AG20443 (cell line): ENCODE data around the gene ATAD5.
"Not testable (repeated sequence)": the region's sequence is repeated elsewhere in the genome, so short reads cannot be mapped to it uniquely, and the experiment has no call there.

Source experiments
- DNase-seq: peaks from one replicate; pipeline ENCODE4 v3.0.0; 2012; ENCODE audit warnings: low spot score, mixed read lengths

Gene ATAD5

DNA sequence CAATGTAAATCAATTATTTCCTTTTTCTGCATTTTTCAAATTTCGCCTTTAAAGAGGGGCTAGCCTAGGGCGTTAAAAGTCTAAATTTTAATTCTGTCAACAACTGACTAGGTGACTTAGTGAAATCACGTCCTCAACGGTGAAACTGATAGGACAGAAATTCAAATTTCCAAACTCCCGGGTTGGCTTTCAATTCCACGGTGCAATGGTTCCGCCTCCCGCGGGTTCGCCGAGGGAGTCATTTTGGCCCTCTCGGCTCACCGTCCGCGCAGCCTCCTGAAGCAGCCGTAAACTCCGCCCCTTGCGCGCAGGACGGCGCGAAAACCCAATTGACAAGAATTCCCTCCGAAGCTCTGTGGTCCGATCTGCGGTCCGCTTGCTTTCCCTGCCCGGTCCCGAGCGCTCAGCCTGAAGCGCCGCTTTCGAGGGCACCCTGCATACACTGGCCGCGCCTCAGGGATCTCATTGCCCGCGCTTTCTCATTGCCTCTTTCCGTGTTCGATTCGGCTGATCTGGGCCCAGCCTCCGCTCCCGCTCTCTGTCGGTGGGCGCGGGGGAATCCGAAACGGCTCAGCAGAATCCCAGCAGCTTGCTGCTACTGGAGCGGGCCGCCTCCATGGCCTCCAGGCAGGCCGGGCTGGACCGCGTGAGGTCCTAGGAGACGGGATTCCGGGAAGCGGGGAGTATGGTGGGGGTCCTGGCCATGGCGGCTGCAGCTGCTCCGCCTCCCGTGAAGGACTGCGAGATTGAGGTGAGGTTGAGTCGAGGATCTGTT is at the start of gene ATAD5:
Gene ATAD5 (plus strand): TSS at position 304 of the 775 bp plus-strand sequence. CDS start 382 bp downstream, at position 686.
- DNase-seq: peak; percentile 98

- no peak for DNase-seq
These were observed 49.6 kb upstream of the ATAD5 start for GRCh38 chr17:30782206-30782605.

GRCh38 chr17:30788918-30789317 is 42.8 kb upstream of the ATAD5 start:
- peak; percentile 48 for DNase-seq

DNA sequence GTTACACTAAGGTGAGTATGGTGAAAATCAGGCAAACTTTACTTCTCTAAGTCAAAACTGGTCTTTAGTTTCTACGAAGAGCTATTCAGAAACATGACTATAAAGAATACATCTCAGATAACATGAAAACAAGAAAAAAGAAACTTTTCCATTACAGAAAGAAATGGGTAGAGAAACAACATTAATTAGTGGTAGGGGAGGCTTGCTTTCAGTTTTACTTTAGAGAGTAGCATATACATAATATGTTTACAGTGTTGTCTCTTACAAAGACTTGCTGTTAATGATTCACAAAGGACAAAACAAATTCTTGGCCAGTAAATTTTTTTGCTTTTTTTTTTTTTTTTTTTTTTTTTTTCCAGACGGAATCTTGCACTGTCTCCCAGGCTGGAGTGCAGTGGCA is 41.5 kb upstream of the ATAD5 start:
- no peak for DNase-seq

DNA sequence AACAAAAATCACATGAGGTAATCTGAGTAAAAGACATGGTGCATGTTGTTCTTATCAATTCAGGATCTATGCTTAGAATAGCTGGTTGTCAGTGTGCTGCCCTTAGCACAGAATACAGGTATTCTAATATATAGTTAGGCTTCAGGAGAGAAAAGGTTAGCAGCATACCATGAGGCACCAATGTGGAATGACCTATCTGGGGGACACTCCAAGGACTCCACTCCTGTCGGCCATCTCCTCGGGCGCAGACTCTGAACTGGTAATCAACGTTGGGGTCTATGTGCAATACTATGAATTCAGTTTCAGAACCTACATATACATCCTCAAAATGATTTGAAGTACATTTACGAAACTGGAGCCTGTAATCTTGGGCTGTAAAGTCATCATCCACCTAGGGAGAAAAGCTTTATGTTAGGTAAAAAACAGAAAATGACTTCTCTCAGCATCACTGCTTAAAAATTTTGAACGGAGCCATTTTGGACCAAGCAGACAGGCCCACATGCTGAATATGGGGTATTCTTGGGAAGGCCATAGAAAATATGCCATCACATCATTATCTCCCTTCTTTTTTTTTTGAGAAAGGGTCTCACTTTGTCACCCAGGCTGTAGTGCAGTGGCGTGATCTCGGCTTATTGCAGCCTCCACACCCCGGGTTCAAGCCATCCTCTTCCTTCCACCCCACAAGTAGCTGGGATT is 38.3 kb upstream of the ATAD5 start:
- DNase-seq: no peak

DNA sequence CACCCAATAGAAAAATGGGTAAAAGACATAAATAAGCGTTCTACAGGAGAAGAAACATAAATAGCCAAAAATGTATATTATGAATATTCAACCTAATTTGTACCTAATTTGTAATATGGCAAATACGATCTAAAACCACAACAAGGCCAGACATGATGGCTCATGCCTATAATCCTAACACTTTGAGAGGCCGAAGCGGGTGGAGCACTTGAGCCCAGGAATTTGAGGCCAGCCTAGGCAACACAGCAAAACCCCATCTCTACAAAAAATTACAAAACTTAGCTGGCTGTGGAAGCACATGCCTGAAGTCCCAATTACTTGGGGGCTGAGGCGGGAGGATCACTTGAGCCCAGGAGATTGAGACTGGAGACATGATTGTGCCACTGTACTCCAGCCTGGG is 37.4 kb upstream of the ATAD5 start:
- no peak for DNase-seq

DNA sequence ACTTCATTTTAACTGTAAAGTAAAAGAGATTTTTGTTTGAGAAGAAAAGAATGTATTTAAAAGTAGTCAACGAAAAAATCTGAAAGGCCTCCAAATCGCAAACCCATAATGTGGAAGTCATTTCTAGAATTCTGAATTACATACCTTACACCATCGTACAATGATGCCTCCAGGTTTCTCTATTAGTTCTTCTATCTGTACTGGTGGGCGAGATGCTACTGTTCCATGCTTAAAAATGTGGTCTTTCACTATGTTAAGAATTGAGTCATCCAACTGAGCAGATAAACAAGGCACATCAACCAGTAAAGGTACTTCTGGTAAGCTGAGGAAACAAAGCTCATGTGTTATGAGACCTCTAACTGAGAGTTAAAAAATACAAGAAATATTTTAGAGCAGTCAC is 35.8 kb upstream of the ATAD5 start:
- no peak for DNase-seq

DNA sequence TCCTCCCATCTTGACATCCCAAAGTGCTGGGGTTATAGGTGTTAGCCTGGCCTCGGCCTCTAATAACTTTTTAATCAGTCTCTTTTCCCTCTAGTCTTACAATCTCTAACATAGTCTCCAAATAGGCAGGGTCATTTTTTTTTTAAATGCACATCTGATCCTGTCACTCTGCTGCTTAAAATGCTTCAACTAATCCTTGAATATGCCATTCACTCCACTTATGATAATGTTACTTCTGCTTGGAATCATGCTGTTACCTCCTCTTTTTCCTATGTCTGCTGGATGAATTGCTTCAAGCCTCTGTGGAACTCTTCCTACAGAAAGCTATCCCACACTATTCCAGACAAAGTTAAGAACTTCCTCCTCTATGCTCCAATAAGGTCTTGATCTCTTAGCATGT is 30.1 kb upstream of the ATAD5 start:
- no peak for DNase-seq

DNA sequence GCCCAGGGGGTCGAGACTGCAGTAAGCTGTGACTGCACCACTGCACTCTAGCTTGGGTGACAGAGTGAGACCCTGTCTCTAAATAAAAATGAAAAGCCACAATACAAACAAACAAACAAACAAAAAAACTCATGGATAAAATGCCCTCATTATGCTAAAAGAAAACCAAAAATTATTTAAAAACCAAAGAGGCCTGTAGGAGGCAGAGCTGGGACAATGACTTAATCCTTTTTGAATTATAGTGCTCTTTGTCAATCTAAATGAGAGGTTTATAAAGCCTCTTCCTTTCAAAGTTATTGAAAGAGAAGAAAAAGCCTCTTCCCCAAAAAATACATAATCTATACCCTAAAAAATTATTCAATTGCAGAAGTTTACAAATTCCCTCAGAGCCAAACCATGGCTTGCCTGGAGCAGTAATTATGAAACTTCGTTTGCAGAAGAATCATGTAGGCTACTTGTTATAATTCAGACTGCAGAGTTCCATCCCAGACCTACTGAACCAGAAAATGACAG is 25.8 kb upstream of the ATAD5 start:
- DNase-seq: no peak

DNA sequence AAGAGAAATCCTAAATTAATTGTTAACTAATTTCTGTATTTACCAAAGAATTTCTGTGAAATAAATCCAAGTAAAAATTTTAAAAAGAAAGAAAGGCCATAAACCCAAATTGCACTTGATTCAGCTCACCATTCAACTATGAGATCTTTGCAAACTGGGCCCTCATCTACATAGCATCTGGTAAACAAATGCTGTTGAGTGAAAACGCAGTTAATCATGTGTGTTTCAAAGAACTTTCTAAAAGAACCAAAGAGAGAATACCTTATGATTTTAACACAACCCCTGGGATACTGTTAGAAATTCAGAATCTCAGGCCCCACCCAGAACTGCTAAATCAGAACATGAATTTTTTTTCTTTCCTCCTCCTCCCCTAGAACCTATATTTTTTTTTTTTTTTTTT is 23.9 kb upstream of the ATAD5 start:
- no peak for DNase-seq

- DNase-seq: no peak
These were observed 22.9 kb upstream of the ATAD5 start for GRCh38 chr17:30808785-30809286.

DNA sequence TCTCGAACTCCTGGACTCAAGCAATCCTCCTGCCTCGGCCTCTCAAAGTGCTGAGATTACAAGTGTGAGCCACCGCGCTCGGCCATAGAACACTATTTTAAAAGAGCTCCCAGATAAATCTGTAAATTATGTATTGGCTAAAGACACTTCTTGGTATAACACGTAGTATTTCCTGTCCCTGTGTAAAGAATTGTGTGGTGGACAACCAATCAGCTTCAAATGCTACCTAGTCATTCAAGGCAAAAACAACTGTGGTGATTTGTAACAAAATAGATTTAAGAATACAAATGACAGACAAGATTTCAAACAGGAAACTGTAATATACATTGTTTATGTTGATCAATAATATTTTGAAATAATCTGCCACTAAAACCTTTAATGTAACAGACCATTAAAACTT is 21.9 kb upstream of the ATAD5 start:
- no peak for DNase-seq

GRCh38 chr17:30812218-30813177 is 19.3 kb upstream of the ATAD5 start:
- peak; percentile 45 for DNase-seq

DNA sequence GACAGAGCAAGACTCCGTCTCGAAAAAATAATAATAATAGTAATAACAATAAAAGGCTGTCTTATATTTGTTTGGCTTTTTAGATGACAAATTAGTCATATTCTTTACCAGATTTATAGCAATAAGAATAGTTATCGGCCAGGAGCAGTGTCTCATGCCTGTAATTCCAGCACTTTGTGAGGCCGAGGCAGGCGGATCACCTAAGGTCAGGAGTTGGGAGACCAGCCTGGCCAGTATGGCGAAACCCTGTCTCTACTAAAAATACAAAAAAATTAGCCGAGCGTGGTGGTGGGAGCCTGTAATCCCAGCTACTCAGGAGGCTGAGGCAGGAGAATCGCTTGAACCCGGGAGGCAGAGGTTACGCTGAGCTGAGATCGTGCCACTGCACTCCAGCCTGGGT is 17.5 kb upstream of the ATAD5 start:
- DNase-seq: not testable (repeated sequence)

DNA sequence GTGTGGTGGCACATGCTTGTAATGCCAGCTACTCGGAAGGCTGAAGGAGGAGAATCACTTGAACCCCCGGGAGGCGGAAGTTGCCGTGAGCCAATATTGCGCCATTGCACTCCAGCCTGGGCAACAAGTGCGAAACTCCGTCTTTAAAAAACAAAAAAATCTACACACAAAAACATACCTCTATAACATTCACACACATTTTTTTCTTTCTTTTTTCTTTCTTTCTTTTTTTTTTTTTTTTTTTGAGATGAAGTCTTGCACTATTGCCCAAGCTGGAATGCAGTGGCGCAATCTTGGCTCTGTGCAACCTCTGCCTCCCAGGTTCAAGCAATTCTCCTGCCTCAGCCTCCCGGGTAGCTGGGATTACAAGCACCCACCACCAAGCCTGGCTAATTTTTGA is 16.9 kb upstream of the ATAD5 start:
- DNase-seq: not testable (repeated sequence)

- DNase-seq: no peak
These were observed 15.6 kb upstream of the ATAD5 start for GRCh38 chr17:30816165-30816564.

DNA sequence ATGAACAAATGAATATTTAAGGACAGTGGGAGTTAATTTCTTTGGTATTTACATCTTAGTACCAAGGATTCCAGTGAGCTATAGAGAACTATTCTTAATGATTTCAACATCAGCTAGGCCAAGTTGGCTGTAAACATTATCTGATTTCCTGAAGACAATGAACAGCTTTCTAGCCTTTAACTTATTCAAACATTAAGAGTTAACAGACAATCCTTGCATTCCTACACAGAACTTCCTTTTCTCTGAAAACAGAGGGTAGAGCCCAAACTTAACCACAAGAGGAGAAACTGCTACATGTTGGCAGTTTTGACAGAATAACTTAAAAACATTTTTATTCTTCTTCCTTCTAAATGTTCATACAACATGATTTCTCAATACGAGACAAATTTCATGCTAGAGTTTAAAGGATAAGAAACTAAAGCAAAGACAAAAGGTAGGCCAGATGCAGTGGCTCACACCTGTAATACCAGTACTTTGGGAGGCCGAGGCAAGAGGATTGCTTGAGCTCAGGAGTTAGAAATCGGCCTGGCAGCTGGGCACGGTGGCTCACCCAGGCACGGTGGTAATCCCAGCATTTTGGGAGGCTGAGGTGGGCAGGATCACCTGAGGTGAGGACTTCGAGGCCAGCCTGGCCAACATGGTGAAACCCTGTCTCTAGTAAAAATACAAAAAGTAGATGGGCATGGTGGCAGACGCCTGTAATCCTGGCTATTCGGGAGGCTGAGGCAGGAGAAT is 11.6 kb upstream of the ATAD5 start:
- DNase-seq: no peak

- DNase-seq: peak; percentile 9
These were observed 9.7 kb upstream of the ATAD5 start for GRCh38 chr17:30821871-30822723.

GRCh38 chr17:30822919-30823318 is 8.8 kb upstream of the ATAD5 start:
- DNase-seq: not testable (repeated sequence)

DNA sequence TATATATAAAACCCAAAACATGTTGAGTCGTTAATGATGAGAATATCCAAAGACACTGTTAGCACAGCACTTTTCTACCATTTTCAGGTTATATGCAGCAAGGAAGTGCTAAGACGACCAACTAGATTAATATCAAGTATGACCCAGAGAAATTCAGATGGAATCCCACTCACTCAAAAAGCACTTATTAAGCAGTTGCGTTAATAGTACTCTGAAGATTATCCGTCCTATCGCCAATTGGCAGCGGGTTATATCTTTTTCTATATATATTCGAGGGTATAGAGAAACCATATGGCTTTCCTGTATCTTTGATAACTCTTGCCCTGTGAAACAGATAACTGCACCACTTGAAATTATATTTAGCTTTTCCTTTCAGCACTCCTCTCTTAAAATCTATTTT is 8.3 kb upstream of the ATAD5 start:
- DNase-seq: no peak
